AG04450 (cell line): ENCODE results near the gene FAM163B. TPM values are rescaled to one million over a fixed set of nuclear protein-coding genes. Genes with fewer than 3 reads are reported as not detected.
A peak's percentile ranks its signal among the peaks of the same experiment; 100 is the strongest.

ENCODE experiments used
- CTCF ChIA-PET: fragments of 300-600, 350-600 bp; formaldehyde crosslinking; extraction: SDS; loops from one replicate; lab custom pipeline; 2022; ENCODE audit warnings: antibody characterized with exemption, inconsistent platforms; lab: Charles Lee
- POLR2A ChIA-PET: fragments of 350-600 bp; formaldehyde crosslinking; extraction: SDS; loops from one replicate; lab custom pipeline; 2021; ENCODE audit warnings: antibody characterized with exemption, inconsistent platforms; lab: Yijun Ruan, JAX
- DNase-seq: peaks from one replicate; pipeline ENCODE4 v3.0.0-alpha.2; 2011; ENCODE audit warnings: low read depth, low spot score
- H3K27ac ChIP-seq: one replicate; pipeline ENCODE4 v1.5.1; 2012; ENCODE audit warnings: low read depth, low read length, control low read depth
- H3K27me3 ChIP-seq: one replicate; pipeline ENCODE4 v1.6.0; 2012; ENCODE audit warnings: low read length; ENCODE audit not compliant: control insufficient read depth, insufficient read depth
- H3K4me3 ChIP-seq: 2 replicates; pipeline ENCODE4 v1.5.1; 2011; ENCODE audit warnings: mild to moderate bottlenecking, low read depth, low read length, control low read depth
- H3K9me3 ChIP-seq: 2 replicates; pipeline ENCODE4 v1.5.1; 2012; ENCODE audit warnings: low read length; ENCODE audit not compliant: control insufficient read depth, insufficient read depth
- polyA plus RNA-seq: library from polyadenylated mRNA; depleted of rRNA; stranded (reverse); fragments of >200 nt; gene quantifications from 2 replicates; pipeline ENCODE4 v1.2.3, GENCODE V29; 2011
- TF ChIP-seq, protein P1 (sequence below): IDR thresholded peaks from 2 replicates; pipeline ENCODE4 v1.5.1; 2011; ENCODE audit warnings: low read depth, low read length, control low read depth, inconsistent platforms

The FAM163B gene
- polyA plus RNA-seq, 1 experiment: not detected

DNA sequence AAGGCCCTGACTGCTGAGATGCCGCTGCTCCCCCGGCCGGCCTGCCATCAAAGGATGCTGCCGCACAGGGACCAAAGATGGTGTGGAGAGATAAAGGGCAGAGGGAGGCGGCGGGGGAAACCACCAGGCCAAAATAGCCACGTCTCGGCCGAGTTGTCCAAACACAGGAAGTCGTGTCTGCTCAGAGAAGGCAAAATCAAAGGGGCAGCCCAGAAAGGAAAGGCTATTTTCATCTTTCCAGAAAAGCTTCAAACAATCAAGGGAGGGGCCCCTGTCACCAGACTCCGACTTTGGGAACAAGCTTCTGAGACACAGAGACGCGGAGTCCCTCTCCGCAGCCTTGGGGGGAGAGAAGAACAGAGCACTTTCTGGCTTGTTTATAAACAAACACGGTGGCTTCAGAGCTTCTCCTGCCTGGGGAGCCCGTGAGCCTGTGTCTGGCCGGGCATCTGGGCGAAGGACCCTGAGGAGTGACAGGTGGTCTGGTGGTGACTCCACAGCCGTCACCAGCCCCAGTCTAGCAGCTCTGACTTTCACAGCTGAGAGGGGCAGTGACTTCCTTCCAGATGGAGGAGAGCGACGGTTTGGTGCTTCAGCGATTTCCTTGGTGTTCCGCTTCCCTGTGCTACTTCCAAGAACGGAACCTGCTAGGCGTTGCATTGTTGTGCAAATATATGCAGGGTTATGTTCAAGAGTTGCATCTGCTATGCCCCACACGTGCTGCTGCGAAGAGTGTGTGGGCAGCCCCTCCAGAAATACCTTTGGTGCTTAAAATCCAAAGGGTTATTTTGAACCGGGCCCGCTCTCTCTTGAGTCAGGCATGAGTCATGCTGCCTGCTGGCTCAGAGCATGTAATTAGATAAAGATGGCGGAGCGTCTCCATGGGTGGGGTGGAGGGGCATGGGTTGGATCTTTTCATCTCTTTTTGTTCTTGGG lies 50.7 kb downstream of the FAM163B start:
- ChIA-PET POLR2A (no interaction called here), CTCF (no interaction called here)
- TF ChIP-seq, protein P1, sequence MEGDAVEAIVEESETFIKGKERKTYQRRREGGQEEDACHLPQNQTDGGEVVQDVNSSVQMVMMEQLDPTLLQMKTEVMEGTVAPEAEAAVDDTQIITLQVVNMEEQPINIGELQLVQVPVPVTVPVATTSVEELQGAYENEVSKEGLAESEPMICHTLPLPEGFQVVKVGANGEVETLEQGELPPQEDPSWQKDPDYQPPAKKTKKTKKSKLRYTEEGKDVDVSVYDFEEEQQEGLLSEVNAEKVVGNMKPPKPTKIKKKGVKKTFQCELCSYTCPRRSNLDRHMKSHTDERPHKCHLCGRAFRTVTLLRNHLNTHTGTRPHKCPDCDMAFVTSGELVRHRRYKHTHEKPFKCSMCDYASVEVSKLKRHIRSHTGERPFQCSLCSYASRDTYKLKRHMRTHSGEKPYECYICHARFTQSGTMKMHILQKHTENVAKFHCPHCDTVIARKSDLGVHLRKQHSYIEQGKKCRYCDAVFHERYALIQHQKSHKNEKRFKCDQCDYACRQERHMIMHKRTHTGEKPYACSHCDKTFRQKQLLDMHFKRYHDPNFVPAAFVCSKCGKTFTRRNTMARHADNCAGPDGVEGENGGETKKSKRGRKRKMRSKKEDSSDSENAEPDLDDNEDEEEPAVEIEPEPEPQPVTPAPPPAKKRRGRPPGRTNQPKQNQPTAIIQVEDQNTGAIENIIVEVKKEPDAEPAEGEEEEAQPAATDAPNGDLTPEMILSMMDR: no peak
- peak overlapping the region; percentile 7; the same call in 1 of the 2 replicates for H3K4me3 ChIP-seq
- H3K27ac ChIP-seq: peak overlapping the region; percentile 61
- H3K9me3 ChIP-seq: no peaks in the 10 kb centered on the region; the same call in 1 of the 2 replicates
- peaks cover 8% of the 10 kb centered on the region for H3K27me3 ChIP-seq
- peak; percentile 51 for DNase-seq

DNA sequence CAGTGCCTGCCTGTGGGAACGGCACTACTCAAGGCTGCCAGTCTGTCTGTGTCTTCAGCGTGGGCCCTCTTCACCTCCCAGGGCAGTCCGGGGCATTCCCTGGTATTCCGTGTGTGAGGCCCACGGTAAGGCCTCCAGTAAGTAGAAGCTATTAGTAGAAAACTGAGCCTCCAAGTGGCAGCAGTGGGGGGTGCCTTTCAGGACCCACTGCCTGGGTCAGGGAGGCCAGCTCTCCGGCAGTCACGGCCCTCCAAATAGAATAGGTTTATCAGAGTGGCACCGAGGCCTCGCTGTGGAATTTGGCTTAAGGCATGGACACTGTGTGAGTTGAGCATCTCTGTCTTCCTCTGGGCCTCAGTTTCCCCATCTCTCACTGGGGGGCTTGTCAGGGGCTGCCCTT lies 51.6 kb downstream of the FAM163B start:
- ChIA-PET CTCF (no interaction called here), POLR2A (no interaction called here)
- DNase-seq: no peak
- Histone ChIP-seq H3K27me3 (peaks cover 9% of the 10 kb centered on the region), H3K9me3 (no peaks in the 10 kb centered on the region; the same call in 1 of the 2 replicates), H3K4me3 (no peak overlapping the region), H3K27ac (peak overlapping the region; percentile 61)
- TF ChIP-seq, protein P1: no peak

DNA sequence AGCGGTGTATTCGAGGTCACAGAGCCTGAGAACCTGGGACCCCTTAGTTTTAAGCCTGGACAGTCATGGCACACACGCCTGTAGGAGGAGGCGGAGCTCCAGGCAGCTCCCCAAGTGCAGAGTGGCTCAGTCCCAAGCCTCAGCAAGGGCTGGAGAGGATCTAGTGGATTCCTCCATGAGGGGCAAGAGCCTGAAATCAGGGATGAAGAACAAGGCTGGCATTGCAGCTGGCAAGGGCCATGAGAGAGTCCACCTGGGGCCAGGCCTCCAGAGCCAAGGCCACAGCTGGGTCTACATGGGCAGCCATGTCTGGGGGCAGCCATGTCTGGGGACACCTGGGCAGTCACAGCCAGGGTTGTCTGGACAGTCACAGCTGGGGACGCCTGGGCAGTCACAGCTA lies 52.8 kb downstream of the FAM163B start:
- CTCF ChIA-PET: no interaction called here
- peaks cover 13% of the 10 kb centered on the region for H3K27me3 ChIP-seq
- no peaks in the 10 kb centered on the region; the same call in 1 of the 2 replicates for H3K9me3 ChIP-seq
- POLR2A ChIA-PET: no interaction called here
- H3K27ac ChIP-seq: no peak overlapping the region
- TF ChIP-seq, protein P1: no peak
- no peak overlapping the region for H3K4me3 ChIP-seq
- DNase-seq: no peak

DNA sequence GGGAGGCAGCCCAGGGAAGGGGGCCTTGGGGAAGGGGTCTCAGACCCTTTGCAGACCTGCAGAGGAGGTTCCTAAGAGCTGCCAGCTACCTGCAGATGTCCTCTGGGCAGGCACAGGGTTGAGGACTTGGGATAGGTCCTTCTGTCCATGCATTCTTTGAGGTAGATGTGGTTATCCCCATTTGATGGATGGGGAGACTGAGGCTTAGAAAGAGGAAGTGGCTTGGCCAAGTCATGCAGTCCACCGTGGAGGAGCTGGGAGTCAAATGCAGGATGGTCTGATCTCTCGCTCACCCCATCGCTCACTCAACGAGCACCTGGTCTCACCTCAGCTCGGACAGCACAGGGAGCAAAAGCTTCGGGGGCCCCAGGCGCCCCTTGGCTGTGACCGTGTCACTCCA lies 54.5 kb downstream of the FAM163B start:
- Histone ChIP-seq H3K27ac (no peak overlapping the region), H3K27me3 (peaks cover 21% of the 10 kb centered on the region), H3K9me3 (no peaks in the 10 kb centered on the region; the same call in 1 of the 2 replicates), H3K4me3 (no peak overlapping the region)
- TF ChIP-seq, protein P1: no peak
- DNase-seq: no peak
- ChIA-PET POLR2A (no interaction called here), CTCF (no interaction called here)

DNA sequence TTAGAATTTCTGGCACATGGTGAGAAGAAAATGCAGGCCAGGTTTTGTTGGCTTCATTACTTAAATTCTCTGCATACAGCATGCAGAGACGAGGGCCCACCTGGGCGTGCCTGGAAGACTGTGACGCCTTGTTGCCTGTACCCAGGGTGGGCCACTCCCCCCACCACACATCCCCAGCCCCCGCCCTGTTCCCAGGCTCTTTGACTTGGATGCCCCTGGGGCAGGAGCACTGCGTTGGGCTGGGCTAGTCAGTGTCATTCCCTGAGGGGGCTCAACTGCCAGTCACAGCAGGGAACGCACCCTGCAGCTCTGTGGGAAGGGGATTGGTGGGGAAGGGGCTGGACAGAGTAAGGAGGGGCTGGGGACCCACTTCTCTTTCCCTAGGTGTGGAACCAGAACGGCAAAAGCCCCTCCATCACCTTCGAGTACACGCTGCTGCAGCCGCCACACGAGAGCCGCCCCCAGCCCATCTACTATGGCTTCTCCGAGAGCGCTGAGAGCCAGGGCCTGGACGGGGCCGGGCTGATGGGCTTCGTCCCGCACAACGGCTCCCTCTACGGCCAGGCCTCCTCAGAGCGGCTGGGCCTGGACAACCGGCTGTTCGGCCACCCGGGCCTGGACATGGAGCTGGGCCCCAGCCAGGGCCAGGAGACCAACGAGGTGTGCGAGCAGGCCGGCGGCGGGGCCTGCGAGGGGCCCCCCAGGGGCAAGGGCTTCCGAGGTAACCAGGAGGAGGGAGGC lies 55.0 kb downstream of the FAM163B start:
- Histone ChIP-seq H3K27me3 (peaks cover 24% of the 10 kb centered on the region), H3K9me3 (no peaks in the 10 kb centered on the region; the same call in 1 of the 2 replicates), H3K4me3 (no peak overlapping the region), H3K27ac (no peak overlapping the region)
- CTCF ChIA-PET: no interaction called here
- TF ChIP-seq, protein P1: no peak
- no peak for DNase-seq
- POLR2A ChIA-PET: no interaction called here
